ENCODE data around the gene DCHS1.

Gene DCHS1

DNA sequence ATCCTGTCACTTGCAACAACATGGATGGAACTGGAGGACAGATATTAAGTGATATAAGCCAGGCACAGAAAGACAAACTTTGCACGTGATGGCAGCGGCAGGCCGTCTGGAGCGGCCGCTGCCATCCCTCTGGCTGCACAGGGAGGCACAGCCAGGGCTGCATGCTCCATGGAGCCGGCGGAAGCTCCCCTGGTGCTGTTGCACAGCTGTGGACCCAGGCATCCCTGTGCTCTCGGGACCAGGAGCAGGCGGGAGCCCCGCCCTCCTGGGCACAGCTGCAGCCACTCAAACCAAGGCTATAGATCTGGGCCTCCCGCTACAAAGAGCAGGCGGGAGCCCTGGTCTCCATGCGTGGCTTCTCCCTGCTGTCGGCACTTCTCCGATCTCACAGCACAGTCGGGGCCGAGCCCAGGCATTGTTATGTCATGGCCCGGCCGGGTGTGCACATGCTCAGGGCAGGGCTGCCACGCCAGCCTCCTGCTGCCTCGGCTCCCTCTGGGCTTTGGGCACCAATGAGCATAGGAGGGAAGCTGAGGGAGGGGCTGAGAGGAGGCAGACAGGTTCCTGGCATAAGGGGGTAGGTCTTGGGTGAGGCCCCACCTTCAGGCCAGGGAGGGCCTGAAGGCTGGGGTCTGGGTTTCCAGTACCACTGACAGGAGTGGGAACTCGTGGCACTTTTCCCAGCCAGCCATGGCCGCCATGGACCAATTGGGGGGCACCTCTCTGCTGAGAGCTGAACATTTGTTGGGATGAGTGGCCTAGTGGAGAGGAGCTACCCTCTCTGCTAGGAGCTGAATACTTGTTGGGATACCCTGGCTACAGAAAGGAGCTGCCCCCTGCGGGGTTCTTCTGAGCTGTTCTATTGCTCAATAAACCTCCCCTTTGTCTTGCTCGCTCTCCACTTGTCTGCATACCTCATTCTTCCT, 68.9 kb downstream of the DCHS1 start:
- no peak for DNase-seq

DNA sequence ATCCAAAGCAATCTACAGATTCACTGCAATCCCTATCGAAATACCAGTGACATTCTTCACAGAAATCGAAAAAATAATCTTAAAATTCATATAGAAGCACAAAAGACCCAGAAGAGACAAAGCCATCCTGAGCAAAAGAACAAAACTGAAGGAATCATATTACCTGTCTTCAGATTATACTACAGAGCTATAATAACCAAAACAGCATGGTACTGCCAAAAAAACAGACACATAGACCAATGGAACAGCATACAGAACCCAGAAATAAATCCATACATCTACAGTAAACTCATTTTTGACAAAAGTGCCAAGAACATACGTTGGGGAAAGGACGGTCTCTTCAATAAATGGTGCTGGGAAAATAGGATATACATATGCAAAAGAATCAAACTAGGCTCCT, 71.1 kb downstream of the DCHS1 start:
- no peak for DNase-seq

DNA sequence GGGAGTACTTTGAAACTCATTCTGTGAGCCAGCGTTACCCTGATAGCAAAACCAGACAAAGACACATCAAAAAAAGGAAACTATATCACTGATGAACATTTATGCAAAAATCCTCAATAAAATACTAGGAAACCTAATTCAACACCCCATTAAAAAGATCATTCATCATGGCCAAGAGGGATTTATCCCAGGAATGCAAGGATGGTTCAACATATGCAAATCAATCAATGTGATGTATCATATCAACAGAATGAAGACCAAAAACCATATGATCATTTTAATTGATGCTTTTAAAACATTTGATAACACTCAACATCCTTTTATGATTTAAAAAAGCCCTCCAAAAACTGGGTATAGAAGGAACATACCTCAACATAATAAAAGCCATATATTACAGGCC, 72.0 kb downstream of the DCHS1 start:
- no peak for DNase-seq

DNA sequence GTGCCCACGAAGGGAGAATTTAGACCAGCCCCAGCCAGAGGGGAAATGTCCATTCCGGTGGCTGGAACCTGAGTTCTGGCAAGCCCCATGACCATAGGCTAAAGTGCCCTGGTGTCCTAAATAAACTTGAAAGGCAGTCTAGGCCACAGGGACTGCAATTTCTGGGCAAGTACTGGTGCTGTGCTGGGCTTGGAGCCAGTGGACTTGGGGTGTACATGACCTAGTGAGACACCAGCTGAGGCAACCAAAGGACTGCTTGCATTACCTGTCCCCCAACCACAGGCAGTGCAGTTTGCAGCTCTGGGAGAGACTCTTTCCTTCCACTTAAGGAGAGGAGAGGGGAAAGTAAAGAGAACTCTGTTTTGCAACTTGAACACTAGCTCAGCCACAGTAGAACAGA, 75.9 kb downstream of the DCHS1 start:
- no peak for DNase-seq

DNA sequence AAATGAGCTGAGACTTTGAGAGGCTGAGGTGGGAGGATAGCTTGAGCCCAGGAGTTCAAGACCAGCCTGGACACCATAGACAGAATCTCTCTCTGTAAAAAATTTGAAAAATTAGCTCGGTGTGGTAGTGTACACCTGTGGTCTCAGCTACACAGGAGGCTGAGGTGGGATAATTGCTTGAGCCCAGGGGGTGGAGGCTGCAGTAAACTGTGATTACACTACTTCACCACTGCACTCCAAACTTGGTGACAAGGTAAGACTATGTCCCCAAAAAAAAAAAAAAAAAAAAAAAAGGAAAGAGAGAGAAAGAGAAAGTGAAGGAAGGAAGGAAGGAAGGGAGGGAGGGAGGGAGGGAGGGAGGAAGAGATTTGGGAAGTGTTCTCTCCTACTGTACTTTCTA, 77.5 kb downstream of the DCHS1 start:
- DNase-seq: no peak

DNA sequence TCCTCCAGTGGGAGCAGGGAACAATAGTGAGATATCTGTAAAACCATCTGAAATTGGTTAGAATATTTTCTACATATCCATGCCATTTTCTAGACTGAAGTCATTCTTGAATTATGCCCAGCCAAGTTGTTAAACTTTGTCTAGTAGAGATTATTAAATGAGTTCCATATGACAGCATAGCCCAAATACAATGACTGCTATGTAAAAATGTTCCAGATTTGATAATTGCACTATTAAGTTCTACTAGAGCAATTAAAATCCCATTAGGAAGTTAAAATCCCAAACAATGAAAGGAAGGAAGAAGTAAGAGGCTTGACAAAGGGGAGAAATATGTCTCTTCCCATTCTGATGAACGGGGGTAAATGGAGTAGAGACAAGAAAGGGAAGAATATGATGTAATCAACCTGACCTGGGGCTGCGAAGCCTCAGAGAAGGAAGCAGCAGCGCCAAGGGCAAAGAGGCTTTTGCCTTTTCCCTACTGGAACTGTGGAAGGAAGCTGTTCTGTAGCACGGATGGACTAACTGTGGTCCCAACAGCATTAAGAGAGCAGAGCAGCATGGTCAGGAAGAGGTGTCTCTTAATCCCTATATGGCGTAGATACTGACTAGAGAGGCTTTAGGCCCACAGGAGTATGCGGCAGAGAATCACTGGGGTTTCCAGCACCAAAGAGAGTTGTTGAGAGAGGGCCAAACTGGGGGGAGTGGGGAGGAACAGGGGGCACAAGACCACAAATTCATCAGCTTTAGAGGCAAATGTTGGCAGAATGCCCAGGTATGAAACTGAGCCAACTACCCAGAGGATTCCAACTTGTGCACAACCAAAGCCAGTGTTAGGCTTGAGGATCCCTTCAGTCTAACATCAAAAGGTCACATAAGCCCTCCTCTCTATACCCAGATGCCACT, 78.9 kb downstream of the DCHS1 start:
- DNase-seq: no peak

DNA sequence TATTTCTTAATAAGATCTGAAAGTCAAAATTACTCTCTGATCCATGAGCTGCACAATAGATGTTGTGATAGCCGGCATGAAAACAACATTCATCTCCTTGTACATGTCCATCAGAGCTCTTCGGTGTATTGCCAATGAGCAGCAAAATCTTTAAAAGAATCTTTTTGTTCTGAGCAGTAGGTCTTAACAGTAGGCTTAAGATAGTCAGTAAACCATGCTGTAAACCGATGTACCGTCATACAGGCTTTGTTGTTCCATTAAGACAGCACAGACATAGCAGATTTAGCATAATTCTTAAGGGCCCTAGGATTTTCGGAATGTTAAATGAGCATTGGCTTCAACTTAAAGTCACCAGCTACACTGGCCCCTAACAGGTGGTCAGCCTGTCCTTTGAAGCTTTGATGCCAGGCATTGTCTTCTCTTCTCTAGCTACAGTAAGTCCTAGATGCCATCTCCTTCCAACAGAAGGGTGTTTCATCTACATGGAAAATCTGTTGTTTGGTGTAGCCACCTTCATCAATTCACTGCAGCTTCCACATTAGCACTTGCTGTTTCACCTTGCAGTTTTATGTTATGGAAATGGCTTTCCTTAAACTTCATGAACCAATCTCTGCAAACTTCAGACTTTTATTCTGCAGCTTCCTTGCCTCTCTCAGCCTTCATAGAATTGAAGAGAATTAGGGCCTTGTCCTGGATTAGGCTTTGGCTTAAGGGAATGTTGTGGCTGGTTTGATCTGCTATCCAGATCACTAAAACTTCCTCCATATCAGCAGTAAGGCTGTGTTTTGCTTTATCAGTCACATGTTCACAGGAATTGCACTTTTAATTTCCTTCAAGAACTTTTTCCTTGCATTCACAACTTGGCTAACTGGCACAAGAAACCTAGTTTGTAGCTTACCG, 80.5 kb downstream of the DCHS1 start:
- no peak for DNase-seq

DNA sequence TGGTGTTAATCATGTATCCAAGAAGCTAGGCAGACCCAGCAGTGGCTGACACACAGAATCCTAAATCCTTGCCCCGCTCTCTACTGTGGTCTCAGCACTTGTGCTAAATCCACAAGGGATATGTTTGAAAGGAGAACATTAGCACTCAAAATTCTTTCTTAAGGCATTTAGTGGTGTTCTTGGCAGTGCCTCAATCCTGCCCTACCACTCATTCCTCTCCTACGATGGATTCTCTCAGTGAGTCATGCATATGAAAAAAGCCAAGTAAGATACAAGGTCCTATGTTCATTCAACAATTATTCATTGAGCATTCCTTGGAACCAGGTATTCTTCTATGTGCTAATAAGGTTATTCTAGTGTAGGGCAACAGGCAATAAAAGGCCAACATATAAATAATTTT, 83.4 kb downstream of the DCHS1 start:
- DNase-seq: peak; percentile 12

DNA sequence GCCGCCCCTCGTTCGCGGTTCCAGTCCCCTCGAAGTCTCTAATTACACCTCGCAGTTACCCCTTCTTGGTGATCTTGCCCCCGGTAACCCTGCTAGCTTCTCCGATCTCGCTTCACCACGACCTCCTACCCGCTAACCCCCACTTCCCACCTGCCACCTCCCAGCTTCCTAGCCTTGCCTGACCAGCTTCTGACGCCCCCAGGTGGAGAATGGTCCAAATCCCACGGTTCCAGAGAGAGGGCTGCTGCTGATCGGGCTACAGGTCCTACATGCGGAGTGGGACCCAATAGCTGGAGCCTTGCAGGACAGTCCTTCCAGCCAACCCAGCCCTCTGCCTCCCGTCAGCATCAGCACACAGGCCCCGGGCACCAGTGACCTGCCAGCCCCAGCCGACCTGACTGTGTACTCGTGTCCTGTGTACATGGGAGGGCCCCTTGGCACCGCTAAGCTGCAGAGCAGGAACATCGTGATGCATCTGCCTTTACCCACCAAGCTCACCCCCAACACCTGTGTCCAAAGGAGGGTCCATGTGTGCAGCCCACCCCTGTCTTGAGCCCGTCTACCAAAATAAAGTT, 84.1 kb downstream of the DCHS1 start:
- no peak for DNase-seq

Data from kidney glomerular epithelial cell (primary cell).